ENCODE data around the gene TPSG1.

The TPSG1 gene

DNA sequence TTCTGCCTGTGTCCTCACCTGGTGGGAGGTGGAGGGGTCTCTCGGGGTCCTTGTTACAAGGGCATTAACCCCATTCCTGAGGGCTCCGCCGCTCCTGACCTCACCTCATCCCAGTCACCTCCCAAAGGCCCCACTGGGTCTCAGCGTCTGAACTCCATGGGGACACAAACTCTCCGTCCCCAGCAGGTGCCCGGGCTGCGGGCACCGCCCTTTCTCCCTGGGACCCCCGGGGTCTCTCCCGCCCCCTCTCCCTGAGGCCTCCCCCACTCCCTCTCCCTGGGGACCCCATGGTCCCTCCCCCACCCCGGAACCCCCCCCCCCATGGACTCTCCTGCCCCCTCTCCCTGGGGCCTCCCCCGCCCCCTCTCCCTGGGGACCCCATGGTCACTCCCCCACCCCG is 47.3 kb downstream of the TPSG1 start:
- Histone ChIP-seq H3K36me3 (ENCODE audit: low read length) (no peaks in the 10 kb centered on the region), H3K27ac (ENCODE audit: low read depth, low read length) (no peak overlapping the region), H3K4me3 (ENCODE audit: insufficient read depth, low read length, poor library complexity, severe bottlenecking) (no peak overlapping the region), H3K9me2 (replicated peaks; ENCODE audit: insufficient read depth, low read length) (no peaks in the 10 kb centered on the region), H3K9ac (ENCODE audit: low read length) (no peak overlapping the region), H2AFZ (ENCODE audit: low read depth, low read length, severe bottlenecking) (no peak overlapping the region), H3K27me3 (ENCODE audit: low read length) (no peaks in the 10 kb centered on the region), H3K79me2 (ENCODE audit: insufficient read depth, low read length) (no peaks in the 10 kb centered on the region), H3K9me3 (ENCODE audit: insufficient read depth, low read length) (no peaks in the 10 kb centered on the region), H4K20me1 (ENCODE audit: low read depth, low read length) (no peaks in the 10 kb centered on the region), H3F3A (ENCODE audit: insufficient read depth) (no peaks in the 10 kb centered on the region), H3K4me2 (ENCODE audit: low read depth, low read length, poor library complexity, severe bottlenecking) (no peak overlapping the region)
- TF ChIP-seq, protein P1, sequence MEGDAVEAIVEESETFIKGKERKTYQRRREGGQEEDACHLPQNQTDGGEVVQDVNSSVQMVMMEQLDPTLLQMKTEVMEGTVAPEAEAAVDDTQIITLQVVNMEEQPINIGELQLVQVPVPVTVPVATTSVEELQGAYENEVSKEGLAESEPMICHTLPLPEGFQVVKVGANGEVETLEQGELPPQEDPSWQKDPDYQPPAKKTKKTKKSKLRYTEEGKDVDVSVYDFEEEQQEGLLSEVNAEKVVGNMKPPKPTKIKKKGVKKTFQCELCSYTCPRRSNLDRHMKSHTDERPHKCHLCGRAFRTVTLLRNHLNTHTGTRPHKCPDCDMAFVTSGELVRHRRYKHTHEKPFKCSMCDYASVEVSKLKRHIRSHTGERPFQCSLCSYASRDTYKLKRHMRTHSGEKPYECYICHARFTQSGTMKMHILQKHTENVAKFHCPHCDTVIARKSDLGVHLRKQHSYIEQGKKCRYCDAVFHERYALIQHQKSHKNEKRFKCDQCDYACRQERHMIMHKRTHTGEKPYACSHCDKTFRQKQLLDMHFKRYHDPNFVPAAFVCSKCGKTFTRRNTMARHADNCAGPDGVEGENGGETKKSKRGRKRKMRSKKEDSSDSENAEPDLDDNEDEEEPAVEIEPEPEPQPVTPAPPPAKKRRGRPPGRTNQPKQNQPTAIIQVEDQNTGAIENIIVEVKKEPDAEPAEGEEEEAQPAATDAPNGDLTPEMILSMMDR (IDR thresholded peaks at IDR 0.05; ENCODE audit: insufficient read depth, low read length, poor library complexity, severe bottlenecking), result no peak
- no peak for TF ChIP-seq EZH2phosphoT487 (conservative IDR thresholded peaks at IDR 0.05; ENCODE audit: low read length)

DNA sequence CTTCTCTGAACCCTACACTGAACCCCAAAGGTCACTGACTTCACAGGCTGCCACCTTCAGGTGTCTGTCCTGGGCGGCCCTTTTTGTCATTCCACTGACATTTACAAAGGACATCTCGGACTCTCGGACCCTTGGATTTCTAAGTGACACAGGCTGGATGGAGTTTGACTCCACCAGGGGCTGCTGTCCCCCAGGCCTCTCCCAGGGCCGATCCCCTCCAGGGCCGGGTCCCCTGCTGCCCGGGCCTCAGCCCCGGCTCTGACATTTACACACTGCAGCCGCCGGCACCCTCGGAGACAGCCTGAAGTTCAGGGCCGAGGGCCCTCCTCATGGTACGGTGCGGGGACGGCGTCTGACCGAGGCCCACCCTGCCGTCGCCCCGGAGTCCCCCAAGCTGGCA is 48.0 kb downstream of the TPSG1 start:
- no peaks in the 10 kb centered on the region for H3K9me2 ChIP-seq (replicated peaks; ENCODE audit: insufficient read depth, low read length)

DNA sequence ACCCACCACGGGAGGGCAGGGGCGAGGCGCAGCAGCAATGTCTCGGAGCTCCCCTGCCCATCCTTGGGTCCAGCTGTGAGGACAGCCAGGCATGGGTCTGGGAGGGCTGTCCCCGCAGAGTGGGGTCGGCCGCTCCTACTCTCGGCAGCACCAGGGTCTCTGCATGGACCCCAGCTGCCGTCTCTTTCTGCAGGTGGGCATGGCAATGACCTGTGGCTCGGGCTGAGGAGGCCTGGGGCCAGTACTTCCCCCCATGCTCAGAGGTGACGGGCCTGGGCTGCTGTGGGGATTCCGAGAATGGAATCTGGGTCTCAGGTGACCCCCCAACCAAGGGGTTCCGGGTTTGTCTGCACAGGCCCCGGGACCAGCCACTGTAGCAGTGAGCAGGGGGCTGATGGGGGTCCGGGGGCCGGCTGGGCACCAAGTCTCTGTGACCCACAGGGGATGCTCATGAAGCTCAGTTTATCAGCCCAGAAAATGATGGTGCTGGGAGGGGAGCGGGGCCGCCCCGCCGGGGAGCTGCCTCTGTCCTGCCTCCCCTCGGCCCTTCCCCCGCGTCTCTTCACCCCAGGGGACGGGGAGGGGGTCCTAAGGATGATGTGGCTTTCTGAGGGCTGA is 48.7 kb downstream of the TPSG1 start:
- Histone ChIP-seq H3K4me3 (ENCODE audit: insufficient read depth, low read length, poor library complexity, severe bottlenecking) (no peak overlapping the region), H3K27me3 (ENCODE audit: low read length) (no peaks in the 10 kb centered on the region), H3K9me3 (ENCODE audit: insufficient read depth, low read length) (no peaks in the 10 kb centered on the region), H3K4me2 (ENCODE audit: low read depth, low read length, poor library complexity, severe bottlenecking) (no peak overlapping the region), H3K36me3 (ENCODE audit: low read length) (no peaks in the 10 kb centered on the region), H3K79me2 (ENCODE audit: insufficient read depth, low read length) (no peaks in the 10 kb centered on the region), H3K9me2 (replicated peaks; ENCODE audit: insufficient read depth, low read length) (no peaks in the 10 kb centered on the region), H4K20me1 (ENCODE audit: low read depth, low read length) (no peaks in the 10 kb centered on the region), H3F3A (ENCODE audit: insufficient read depth) (no peaks in the 10 kb centered on the region), H2AFZ (ENCODE audit: low read depth, low read length, severe bottlenecking) (no peak overlapping the region), H3K27ac (ENCODE audit: low read depth, low read length) (no peak overlapping the region), H3K9ac (ENCODE audit: low read length) (no peak overlapping the region)
- TF ChIP-seq EZH2phosphoT487 (conservative IDR thresholded peaks at IDR 0.05; ENCODE audit: low read length), result no peak
- TF ChIP-seq, protein P1 (IDR thresholded peaks at IDR 0.05; ENCODE audit: insufficient read depth, low read length, poor library complexity, severe bottlenecking), result no peak

More for the DNA sequence above, 48.0 kb downstream of the TPSG1 start:
- Histone ChIP-seq H3F3A (ENCODE audit: insufficient read depth) (no peaks in the 10 kb centered on the region), H3K9me3 (ENCODE audit: insufficient read depth, low read length) (no peaks in the 10 kb centered on the region), H3K27me3 (ENCODE audit: low read length) (no peaks in the 10 kb centered on the region), H3K4me2 (ENCODE audit: low read depth, low read length, poor library complexity, severe bottlenecking) (no peak overlapping the region), H3K4me3 (ENCODE audit: insufficient read depth, low read length, poor library complexity, severe bottlenecking) (no peak overlapping the region), H3K79me2 (ENCODE audit: insufficient read depth, low read length) (no peaks in the 10 kb centered on the region), H3K27ac (ENCODE audit: low read depth, low read length) (no peak overlapping the region), H3K36me3 (ENCODE audit: low read length) (no peaks in the 10 kb centered on the region), H2AFZ (ENCODE audit: low read depth, low read length, severe bottlenecking) (no peak overlapping the region), H4K20me1 (ENCODE audit: low read depth, low read length) (no peaks in the 10 kb centered on the region), H3K9ac (ENCODE audit: low read length) (no peak overlapping the region)
- TF ChIP-seq, protein P1 (IDR thresholded peaks at IDR 0.05; ENCODE audit: insufficient read depth, low read length, poor library complexity, severe bottlenecking), result no peak
- no peak for TF ChIP-seq EZH2phosphoT487 (conservative IDR thresholded peaks at IDR 0.05; ENCODE audit: low read length)

All from SU-DHL-6 (cell line).